Measurements from ENCODE around the gene GCFC2.
"Not testable (repeated sequence)": the region's sequence is repeated elsewhere in the genome, so short reads cannot be mapped to it uniquely, and the experiment has no call there.

Gene GCFC2

GRCh38 chr2:75710577-75711253, at the start of gene GCFC2:
Gene GCFC2, minus strand, starts transcription at chr2:75710915. Its CDS starts 60 bp downstream, at chr2:75710855.
- DNase-seq: peak; percentile 90

GRCh38 chr2:75752828-75753227, 42.1 kb upstream of the GCFC2 start:
- DNase-seq: no peak

DNA sequence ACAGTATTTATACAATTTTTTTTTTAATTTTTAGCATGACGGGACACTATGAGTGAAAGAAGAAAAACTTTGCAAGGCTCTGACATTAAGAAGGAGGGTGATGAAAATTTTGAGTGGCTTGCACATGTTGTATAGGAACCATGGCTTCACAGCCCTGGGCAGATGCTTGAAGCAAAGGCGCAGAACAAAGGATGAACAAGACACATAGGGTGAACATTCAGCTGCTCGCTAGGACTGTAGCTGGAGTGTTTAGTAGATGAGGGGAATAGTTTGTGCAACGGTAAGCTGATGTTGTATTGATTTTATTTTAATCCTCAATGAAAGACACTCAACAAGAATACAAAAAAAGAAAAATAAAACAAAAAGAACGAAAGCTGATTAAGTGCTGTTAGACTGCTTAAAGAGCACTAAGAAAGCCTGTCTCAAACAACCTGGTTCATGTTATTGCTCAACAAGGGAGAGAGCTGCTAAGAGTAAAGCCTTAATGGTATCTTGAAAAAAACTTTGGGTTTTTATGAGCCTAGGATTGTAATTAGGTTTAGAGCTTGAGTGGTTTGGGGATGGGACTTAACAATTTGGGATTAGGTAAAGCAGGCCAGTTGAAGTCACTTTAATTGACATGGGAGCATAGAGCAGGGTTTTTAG, 41.2 kb upstream of the GCFC2 start:
- no peak for DNase-seq

DNA sequence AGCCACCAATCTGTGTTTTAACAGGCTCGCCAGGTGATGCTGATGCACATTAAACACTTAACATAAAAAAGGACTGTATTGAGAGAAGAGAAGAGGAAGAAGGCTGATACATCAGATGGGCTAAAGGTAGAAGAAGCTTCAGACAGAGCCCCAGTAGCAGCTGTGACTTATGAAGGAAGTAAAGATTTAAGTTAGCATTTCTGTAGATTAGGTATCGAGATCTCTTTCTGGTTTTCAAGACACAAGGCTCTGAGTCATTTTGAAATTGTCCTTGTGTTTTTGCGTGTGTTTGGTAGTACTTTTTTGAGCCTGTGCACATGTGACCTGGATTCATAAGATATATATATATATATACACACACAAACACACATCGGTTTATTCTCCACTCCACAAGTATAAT, 40.6 kb upstream of the GCFC2 start:
- DNase-seq: no peak

- no peak for DNase-seq
Observed at GRCh38 chr2:75737961-75738360, 27.2 kb upstream of the GCFC2 start.

DNA sequence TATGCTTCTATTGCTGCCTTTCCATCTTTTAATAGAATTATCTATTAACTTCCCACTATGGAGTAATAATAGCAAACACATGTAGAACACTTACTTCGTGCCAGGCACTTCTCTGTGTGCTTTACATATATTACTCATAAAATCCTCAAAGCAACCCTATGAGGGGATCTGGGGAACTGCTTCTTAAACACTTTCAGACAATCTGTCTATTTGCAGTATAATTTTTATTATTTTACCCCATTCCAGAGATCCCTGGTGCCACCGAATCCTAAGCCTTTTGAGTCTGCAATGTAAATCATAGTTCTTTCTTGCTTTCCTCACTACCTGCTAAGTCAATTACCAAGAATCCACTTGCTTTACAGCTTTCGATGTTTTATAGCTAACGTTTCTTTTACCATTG, 25.6 kb upstream of the GCFC2 start:
- DNase-seq: no peak

- DNase-seq: no peak
Observed at GRCh38 chr2:75729861-75730260, 19.1 kb upstream of the GCFC2 start.

- no peak for DNase-seq
Observed at GRCh38 chr2:75728614-75729419, 18.1 kb upstream of the GCFC2 start.

- DNase-seq: no peak
Observed at GRCh38 chr2:75722687-75723086, 12.0 kb upstream of the GCFC2 start.

DNA sequence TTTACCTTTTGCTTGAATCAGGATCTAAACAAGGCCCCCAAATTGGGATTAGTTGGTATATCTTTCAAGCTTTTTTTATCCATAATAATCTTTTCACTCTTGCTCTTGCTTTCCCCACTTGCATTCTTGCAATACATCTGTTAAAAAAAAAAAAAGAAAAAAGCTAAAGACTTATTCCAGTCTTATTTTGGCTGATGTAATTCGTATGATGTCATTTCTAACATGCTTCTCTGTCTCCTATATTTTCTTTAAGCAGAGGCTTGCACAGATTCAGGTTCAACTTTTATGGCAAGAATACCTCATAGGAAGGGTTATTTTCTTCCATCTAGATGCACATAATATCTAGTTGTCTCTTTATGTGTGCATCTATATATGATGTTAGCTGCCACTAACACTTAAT, 9.8 kb upstream of the GCFC2 start:
- DNase-seq: no peak

GRCh38 chr2:75719616-75720015, 8.9 kb upstream of the GCFC2 start:
- no peak for DNase-seq

- DNase-seq: no peak
Observed at GRCh38 chr2:75716406-75716805, 5.7 kb upstream of the GCFC2 start.

DNA sequence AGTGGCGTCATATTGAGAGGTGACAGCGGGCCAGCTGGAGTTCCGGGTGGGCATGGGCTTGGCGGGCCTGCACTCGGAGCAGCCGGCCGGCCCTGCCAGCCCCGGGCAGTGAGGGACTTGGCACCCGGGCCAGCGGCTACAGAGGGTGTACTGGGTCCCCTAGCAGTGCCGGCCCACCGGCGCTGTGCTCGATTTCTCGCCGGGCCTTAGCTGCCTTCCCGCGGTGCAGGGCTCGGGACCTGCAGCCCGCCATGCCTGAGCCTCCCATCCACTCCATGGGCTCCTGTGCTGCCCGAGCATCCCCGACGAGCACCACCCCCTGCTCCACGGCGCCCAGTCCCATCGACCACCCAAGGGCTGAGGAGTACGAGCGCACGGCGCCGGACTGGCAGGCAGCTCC, 875 bp upstream of the GCFC2 start:
- not testable (repeated sequence) for DNase-seq

DNA sequence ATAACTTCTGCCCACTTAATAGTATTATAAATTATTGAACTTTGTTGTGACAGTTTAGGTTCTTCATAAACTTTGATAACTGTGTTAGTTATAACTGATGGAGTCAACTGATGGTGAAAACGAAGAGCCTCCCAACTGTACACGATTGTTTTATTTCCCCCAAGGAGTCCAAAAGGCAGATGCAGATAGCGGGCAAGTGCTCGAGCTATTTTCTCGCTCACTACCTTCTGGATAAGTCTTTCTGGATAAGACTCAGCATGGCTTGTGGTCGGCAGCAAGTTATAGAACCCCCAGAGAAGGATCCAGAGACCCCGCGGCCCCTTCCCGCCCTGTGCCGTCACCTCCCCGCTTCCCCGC, 517 bp downstream of the GCFC2 start:
- no peak for DNase-seq

GRCh38 chr2:75709297-75709696, 1.4 kb downstream of the GCFC2 start:
- DNase-seq: no peak

GRCh38 chr2:75707901-75708300, 2.8 kb downstream of the GCFC2 start:
- no peak for DNase-seq

- peak; percentile 30 for DNase-seq
Observed at GRCh38 chr2:75705921-75706320, 4.8 kb downstream of the GCFC2 start.

- DNase-seq: no peak
Observed at GRCh38 chr2:75703589-75704287, 7.0 kb downstream of the GCFC2 start.

DNA sequence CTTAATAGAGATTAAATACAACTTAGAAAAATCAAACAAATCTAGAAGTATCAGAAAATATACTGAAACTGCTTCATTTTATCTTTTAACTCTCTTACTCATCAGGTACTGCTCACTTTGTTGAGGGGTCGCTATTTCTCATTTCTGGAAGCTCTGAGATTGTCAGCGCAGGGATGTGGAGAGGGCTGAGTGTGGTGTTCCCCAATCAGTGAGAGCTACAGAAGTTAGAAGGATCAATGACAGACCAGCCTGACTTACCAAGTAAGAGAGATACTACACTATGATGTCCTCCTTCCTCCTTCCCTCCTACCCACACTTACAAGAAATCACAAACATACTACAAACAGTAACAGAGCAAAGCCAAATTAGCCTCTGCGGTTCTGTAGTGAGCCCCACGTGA, 8.1 kb downstream of the GCFC2 start:
- no peak for DNase-seq

- DNase-seq: peak; percentile 25
Observed at GRCh38 chr2:75698918-75699317, 11.8 kb downstream of the GCFC2 start.

DNA sequence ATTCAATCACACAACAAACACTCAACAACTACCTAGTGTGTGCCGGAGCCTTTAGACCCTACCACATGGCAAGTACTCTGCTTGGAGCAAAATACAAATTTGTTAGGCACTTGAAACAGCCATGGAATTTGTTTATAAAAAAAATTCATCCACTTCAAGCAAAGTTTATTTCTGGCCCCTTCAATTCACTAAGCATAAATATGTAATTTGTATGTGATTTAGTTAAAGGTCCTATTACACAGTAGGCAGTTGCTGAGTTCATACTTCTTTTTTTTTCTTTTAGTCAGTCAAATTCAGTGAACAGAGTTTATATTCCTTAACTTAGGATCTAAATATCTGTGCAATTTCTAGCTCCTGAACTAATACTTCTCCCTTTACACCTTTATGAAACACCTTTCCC, 22.5 kb downstream of the GCFC2 start:
- DNase-seq: no peak

DNA sequence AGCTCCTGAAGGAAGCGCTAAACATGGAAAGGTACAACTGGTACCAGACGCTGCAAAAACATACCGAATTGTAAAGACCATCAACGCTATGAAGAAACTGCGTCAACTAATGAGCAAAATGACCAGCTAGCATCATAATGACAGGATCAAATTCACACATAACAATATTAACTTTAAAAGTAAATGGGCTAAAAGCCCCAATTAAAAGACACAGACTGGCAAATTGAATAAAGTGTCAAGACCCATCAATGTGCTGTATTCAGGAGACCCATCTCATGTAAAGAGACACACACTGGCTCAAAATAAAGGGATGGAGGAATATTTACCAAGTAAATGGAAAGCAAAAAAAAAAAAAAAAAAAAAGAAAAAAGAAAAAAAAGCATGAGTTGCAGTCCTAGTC, 27.3 kb downstream of the GCFC2 start:
- DNase-seq: not testable (repeated sequence)

- DNase-seq: no peak
Observed at GRCh38 chr2:75680402-75680801, 30.3 kb downstream of the GCFC2 start.

GRCh38 chr2:75679556-75679955, 31.2 kb downstream of the GCFC2 start:
- no peak for DNase-seq

Measured in fibroblast of skin of right biceps (primary cell).